Stimulated activated naive CD8-positive, alpha-beta T cell treated with anti-CD3 and anti-CD28 coated beads, Interleukin-15, amount 100 ng/mL, for 72 hours (primary cell): ENCODE results near the gene IGFBPL1.

ENCODE experiments used
- ATAC-seq: fragments of 150-1000 bp; cut with Tn5 transposase; 2 replicates; pipeline ENCODE4 v1.10.0; 2021; ENCODE audit warnings: mild to moderate bottlenecking, moderate library complexity
- DNase-seq, 2 donors: peaks; one replicate each; pipeline ENCODE4 v3.0.0; 2021 to 2022
- H3K27ac Mint-ChIP-seq, 2 donors: one replicate each; pipeline ENCODE4 v1.8.0; 2022; ENCODE audit warnings: mild to moderate bottlenecking in 2 of 2, mixed read lengths in 2 of 2, moderate library complexity in 2 of 2
- H3K27me3 Mint-ChIP-seq: one replicate; pipeline ENCODE4 v1.8.0; 2022; ENCODE audit warnings: mixed read lengths
- H3K4me1 Mint-ChIP-seq: one replicate; pipeline ENCODE4 v1.8.0; 2022; ENCODE audit warnings: mild to moderate bottlenecking, mixed read lengths
- H3K4me3 Mint-ChIP-seq, 2 donors: one replicate each; pipeline ENCODE4 v1.8.0; 2022; ENCODE audit warnings: mild to moderate bottlenecking in 2 of 2, mixed read lengths in 2 of 2, moderate library complexity in 1 of 2
- H3K9me3 Mint-ChIP-seq, 2 donors: one replicate each; pipeline ENCODE4 v1.8.0; 2022; ENCODE audit warnings: mixed read lengths in 2 of 2

Gene IGFBPL1

DNA sequence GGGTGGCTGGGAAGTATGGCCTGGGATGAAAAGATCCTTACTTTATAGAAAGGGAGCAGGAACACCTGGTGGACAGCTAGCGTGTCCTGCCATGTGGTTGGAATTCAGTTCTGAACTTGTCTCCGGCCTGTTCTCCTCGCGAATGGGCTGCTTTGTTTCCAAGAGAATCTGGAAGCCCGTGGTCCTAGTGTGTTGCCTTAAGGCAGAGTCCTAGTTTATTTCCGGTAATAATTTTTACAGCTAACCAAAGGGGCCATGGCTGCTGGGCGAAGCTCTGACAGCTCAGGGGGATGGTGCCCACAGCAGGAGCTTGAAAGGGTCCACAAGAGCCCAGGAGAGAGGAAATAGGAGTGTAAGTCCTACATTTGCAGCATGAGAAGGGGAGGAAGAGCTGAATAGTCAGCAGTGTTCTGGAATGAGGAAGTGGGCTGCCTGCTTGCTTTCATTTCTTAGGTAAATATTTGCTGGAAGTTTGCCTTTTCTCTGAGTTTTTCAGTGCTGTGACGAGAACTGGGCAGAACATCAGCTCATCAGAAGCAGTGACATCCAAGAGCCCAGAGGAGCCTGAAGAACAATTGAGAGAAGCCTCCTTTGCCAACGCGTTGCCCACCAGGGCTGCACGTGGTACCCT is 13.1 kb upstream of the IGFBPL1 start:
- Mint-ChIP-seq H3K27me3 (peaks cover 23% of the 10 kb centered on the region), H3K4me1 (no peaks in the 10 kb centered on the region), H3K4me3 (no peak overlapping the region), H3K9me3 (no peaks in the 10 kb centered on the region), H3K27ac (no peak overlapping the region)
- no peak for ATAC-seq
- DNase-seq: no peak

- Mint-ChIP-seq H3K4me3 (no peak overlapping the region), H3K9me3 (no peaks in the 10 kb centered on the region), H3K27ac (no peak overlapping the region), H3K27me3 (peaks cover 26% of the 10 kb centered on the region), H3K4me1 (no peaks in the 10 kb centered on the region)
- ATAC-seq (no peak), DNase-seq (no peak)
These were observed 12.5 kb upstream of the IGFBPL1 start for GRCh38 chr9:38436708-38437107.

DNA sequence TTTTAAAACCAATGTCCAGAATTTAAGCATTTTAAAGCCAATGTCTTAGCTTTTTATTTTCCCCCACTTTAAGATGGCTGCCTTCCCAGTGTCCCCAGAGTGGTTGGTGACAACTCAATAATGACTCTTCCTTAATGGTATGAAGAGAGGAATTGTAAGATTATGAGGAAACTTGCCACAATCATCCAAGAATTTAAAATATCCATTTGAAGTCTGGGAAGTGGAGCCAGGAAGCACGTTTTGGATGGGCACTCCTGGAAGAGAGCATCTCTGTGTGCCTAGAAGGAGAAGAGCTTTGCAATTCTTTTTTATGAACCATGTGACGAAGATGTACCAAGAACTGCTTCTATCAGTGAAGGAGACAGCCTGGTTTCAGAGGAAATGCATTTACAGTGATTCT is 11.3 kb upstream of the IGFBPL1 start:
- DNase-seq (no peak), ATAC-seq (no peak)
- H3K27me3 Mint-ChIP-seq: peaks cover 23% of the 10 kb centered on the region
- H3K27ac Mint-ChIP-seq: no peak overlapping the region
- H3K4me1 Mint-ChIP-seq: no peaks in the 10 kb centered on the region
- H3K9me3 Mint-ChIP-seq: no peaks in the 10 kb centered on the region
- H3K4me3 Mint-ChIP-seq: no peak overlapping the region

DNA sequence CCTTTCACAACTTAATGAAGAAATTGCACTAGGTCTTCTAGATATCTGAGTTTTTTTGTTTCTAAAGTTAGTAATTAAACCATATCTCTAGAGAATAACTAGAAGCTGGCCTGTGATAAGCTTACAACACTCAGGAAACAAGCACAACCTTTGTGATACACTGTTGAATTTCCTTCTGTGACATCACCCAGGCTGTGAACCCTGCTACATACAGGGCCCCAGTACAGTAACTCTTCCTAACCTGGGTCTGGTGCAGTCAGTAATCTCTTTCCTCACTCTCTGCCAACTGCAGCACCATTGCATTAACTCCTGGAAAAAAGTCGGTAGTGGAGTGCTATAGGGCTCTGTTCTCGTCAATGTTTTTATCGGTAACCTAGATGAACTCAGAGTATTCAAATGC is 10.6 kb upstream of the IGFBPL1 start:
- ATAC-seq: no peak
- no peaks in the 10 kb centered on the region for H3K9me3 Mint-ChIP-seq
- H3K27ac Mint-ChIP-seq: no peak overlapping the region
- no peak overlapping the region for H3K4me3 Mint-ChIP-seq
- no peaks in the 10 kb centered on the region for H3K4me1 Mint-ChIP-seq
- peaks cover 16% of the 10 kb centered on the region for H3K27me3 Mint-ChIP-seq
- DNase-seq: no peak

DNA sequence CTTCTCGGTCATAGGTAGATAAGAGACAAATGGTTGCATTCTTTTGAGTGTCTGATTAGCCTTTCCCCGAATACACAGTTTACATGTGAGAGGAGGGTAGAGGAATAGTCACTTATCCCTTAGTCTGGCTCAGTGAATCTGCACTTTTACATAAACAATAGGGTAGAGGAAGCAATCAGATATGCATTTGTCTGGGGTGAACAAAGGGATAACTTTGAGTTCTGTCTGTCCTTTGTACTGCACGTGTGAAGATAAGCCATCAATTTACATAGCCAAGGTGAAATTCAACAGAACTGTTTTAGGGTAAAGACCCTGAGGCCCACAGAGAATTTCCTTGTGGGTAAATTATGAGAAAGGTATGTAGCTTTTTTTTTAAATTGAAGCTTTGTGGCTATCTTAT is 10.1 kb upstream of the IGFBPL1 start:
- H3K4me3 Mint-ChIP-seq: no peak overlapping the region
- no peak for DNase-seq
- H3K27me3 Mint-ChIP-seq: peaks cover 13% of the 10 kb centered on the region
- no peaks in the 10 kb centered on the region for H3K9me3 Mint-ChIP-seq
- no peak for ATAC-seq
- H3K27ac Mint-ChIP-seq: no peak overlapping the region
- H3K4me1 Mint-ChIP-seq: no peaks in the 10 kb centered on the region

- ATAC-seq (no peak), DNase-seq (no peak)
- no peak overlapping the region for H3K27ac Mint-ChIP-seq
- H3K27me3 Mint-ChIP-seq: peaks cover 11% of the 10 kb centered on the region
- no peak overlapping the region for H3K4me3 Mint-ChIP-seq
- no peaks in the 10 kb centered on the region for H3K4me1 Mint-ChIP-seq
- H3K9me3 Mint-ChIP-seq: no peaks in the 10 kb centered on the region
These were observed 8.8 kb upstream of the IGFBPL1 start for GRCh38 chr9:38432922-38433510.

DNA sequence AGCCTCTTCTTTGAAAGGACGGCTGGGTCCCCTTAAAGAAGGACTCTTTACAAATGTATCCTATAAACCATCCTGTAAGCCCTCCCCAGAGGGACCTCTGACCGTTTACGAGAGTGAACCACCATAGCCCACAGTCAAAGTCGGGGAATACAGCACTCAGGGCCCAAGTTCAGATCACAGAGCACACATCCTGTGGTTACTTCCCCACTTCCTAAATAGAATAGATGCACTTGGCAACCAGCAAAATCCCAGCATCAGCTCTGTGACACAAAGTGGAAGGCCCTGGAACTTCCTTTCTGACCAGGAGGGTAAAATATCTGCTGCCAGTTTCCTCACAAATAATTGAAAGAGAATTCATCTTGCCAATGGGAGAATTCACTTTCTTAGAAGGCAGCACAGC is 6.9 kb upstream of the IGFBPL1 start:
- ATAC-seq: no peak
- H3K27me3 Mint-ChIP-seq: peaks cover 26% of the 10 kb centered on the region
- no peaks in the 10 kb centered on the region for H3K4me1 Mint-ChIP-seq
- no peak for DNase-seq
- H3K4me3 Mint-ChIP-seq: no peak overlapping the region
- no peak overlapping the region for H3K27ac Mint-ChIP-seq
- no peaks in the 10 kb centered on the region for H3K9me3 Mint-ChIP-seq

- DNase-seq: no peak
- no peak for ATAC-seq
- H3K27ac Mint-ChIP-seq: no peak overlapping the region
- no peaks in the 10 kb centered on the region for H3K9me3 Mint-ChIP-seq
- peaks cover 48% of the 10 kb centered on the region for H3K27me3 Mint-ChIP-seq
- peaks cover 9% of the 10 kb centered on the region for H3K4me1 Mint-ChIP-seq
- no peak overlapping the region for H3K4me3 Mint-ChIP-seq
These were observed 3.8 kb upstream of the IGFBPL1 start for GRCh38 chr9:38428062-38428461.

GRCh38 chr9:38424918-38425317 is 664 bp upstream of the IGFBPL1 start:
- DNase-seq (no peak), ATAC-seq (no peak)
- H3K27me3 Mint-ChIP-seq: peaks cover 62% of the 10 kb centered on the region
- H3K4me1 Mint-ChIP-seq: peaks cover 9% of the 10 kb centered on the region
- H3K27ac Mint-ChIP-seq: no peak overlapping the region
- no peak overlapping the region for H3K4me3 Mint-ChIP-seq
- no peaks in the 10 kb centered on the region for H3K9me3 Mint-ChIP-seq

DNA sequence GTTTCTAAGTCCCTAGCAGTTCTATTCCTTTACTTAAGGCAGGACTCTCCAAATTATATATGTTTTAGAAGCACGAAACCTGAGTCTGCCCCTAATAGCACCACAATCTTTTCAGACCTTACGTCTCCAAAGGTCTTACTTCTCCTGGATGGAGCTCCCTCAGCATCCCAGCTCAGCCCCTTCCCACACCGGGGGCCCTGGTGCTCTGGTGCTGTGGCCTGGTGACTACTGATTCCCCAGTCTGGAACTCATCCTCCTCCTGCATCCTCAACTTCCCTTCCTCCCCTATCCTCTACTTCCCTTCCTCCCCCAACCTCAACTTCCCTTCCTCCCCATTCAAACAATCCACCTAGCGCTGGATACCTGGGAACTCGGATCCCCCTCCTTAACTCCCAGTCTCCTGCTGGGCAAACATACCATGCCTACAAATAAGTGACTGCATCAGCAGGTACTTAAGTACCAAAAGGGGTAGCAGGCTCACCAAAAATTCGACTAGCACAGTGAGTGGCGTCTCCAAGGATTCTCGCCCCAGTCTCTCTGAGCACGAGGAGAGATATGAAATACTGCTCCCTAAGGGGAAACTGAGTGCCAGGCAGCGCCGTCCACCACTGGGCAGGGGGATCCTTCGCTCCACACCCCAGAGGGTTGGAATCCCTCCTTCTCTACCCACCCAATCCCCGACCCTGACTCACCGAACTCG is 831 bp downstream of the IGFBPL1 start:
- ATAC-seq (no peak), DNase-seq (no peak)
- no peak overlapping the region for H3K27ac Mint-ChIP-seq
- peaks cover 62% of the 10 kb centered on the region for H3K27me3 Mint-ChIP-seq
- peak overlapping the region; percentile 9 to 56 for H3K4me3 Mint-ChIP-seq
- no peaks in the 10 kb centered on the region for H3K9me3 Mint-ChIP-seq
- H3K4me1 Mint-ChIP-seq: peaks cover 9% of the 10 kb centered on the region

- Mint-ChIP-seq H3K4me3 (no peak overlapping the region), H3K4me1 (peaks cover 9% of the 10 kb centered on the region), H3K27me3 (peaks cover 55% of the 10 kb centered on the region), H3K9me3 (no peaks in the 10 kb centered on the region), H3K27ac (no peak overlapping the region)
- DNase-seq: no peak
- no peak for ATAC-seq
These were observed 1.5 kb downstream of the IGFBPL1 start for GRCh38 chr9:38422555-38423260.

DNA sequence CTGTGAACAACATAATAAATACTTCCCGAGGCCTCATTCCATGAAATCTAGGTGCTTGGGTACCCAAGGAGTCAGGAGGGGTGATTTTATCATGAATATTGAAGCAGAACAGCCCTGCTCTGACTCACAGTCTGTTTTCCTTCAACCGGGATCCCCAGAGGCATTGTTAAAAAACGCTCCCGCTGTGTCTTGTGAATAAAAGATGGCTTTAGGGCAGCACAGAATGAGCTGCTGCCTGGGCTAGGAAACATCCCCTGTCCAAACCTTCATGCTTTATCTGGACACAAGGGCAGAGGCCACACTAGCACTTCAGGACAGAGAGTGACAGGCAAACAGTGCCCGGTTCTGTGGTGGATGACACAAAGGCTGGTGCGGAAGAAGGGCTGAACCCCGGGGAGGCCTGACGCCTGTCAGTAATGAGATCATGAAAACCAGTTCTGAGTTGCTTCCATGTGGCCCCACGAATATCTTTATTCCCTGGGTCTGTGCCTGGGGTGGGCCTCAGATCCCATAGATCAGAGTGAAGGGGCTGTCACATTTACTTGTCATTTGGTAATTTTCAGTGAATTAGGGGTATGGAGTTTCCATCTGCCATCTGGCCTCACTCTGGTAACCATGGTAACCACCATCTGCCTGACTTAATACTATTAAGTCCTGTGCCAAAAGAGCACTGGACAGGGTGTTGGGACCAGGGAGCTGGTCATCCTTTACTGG is 2.6 kb downstream of the IGFBPL1 start:
- ATAC-seq (no peak), DNase-seq (no peak)
- Mint-ChIP-seq H3K9me3 (no peaks in the 10 kb centered on the region), H3K27me3 (peaks cover 46% of the 10 kb centered on the region), H3K27ac (no peak overlapping the region), H3K4me3 (no peak overlapping the region), H3K4me1 (peaks cover 9% of the 10 kb centered on the region)

DNA sequence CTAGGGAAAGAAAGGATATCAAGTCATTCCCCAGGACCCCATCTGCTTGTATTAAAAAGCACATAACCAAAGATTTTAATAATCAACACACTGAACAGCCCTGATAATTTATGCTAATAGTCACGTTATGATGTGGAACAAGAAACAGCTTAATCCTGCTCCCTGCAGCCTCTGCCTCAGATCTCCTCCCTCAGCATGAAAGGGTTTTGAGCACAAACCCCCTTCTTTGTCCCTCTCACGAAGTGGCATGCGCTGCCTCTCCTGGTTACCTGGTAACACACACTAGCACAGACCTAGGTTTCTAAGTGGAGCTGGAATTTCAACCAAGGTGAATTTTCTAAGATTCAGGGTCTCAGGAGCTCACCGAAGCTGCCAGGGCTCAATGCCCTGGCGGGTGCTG is 5.1 kb downstream of the IGFBPL1 start:
- H3K27ac Mint-ChIP-seq: no peak overlapping the region
- H3K4me3 Mint-ChIP-seq: no peak overlapping the region
- no peak for ATAC-seq
- peaks cover 29% of the 10 kb centered on the region for H3K27me3 Mint-ChIP-seq
- H3K9me3 Mint-ChIP-seq: no peaks in the 10 kb centered on the region
- peaks cover 5% of the 10 kb centered on the region for H3K4me1 Mint-ChIP-seq
- DNase-seq: no peak

- no peak overlapping the region for H3K27ac Mint-ChIP-seq
- H3K4me3 Mint-ChIP-seq: no peak overlapping the region
- peaks cover 24% of the 10 kb centered on the region for H3K27me3 Mint-ChIP-seq
- peaks cover 2% of the 10 kb centered on the region for H3K4me1 Mint-ChIP-seq
- H3K9me3 Mint-ChIP-seq: no peaks in the 10 kb centered on the region
- DNase-seq (no peak), ATAC-seq (no peak)
These were observed 5.9 kb downstream of the IGFBPL1 start for GRCh38 chr9:38418366-38418765.

DNA sequence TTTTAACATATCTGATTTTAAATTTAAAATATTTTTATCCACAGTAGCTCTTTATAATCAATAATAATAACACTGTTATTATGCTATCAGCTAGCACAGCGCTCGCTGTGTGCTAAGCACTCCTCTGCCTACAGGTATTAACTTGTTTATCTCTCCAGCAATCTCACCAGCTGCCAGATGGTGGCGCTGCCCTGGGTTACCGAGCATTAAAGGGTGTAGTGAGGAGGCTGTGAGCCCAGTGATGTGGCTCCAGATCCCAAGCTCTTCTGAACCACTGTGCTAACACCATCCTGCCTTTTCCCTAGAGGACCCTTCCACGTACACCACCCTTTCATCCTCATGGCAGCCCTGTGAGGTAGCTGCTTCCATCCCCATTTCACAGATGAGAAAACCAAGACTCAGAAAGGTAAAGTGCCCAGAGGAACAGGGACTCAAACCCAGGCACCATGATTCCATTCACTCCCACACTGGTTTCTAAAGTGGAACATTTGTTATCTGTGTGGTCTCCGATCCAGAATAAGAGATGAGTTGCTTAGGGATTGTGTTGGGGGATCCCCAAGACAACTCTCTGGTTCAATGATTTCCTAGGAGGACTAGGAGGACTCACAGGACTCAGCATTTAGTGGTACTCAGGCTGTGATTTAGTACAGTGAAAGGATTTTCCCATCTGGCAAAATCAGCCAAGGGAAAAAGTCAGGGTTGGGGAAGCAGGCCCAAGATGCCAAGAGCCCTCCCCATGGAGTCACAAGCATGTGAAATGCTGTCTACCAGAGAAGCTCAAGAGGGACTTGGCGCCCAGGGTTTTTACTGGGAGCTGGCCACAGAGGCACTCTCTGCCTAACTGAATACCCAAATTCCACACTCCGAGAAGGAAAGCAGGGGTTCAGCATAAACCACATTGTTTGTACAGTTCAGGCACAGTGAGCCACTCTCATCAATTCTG is 7.0 kb downstream of the IGFBPL1 start:
- ATAC-seq: peak; percentile 67
- Mint-ChIP-seq H3K27ac (no peak overlapping the region), H3K4me3 (no peak overlapping the region), H3K4me1 (no peaks in the 10 kb centered on the region), H3K9me3 (no peaks in the 10 kb centered on the region), H3K27me3 (peaks cover 19% of the 10 kb centered on the region)
- peak; percentile 38 to 43 for DNase-seq
